HepG2 (cell line): ENCODE data around the gene FOXRED2. TPM values are rescaled to one million over a fixed set of nuclear protein-coding genes. Genes with fewer than 3 reads are reported as not detected.
A peak's percentile ranks its signal among the peaks of the same experiment; 100 is the strongest.

Experiments
- BCL6 ChIP-seq: IDR thresholded peaks from 2 replicates; pipeline ENCODE4 v1.6.1; 2016; ENCODE audit warnings: missing genetic modification reagents, missing compliant biosample characterization
- CENPT ChIP-seq: sonication (generic); formaldehyde crosslinking; IDR thresholded peaks from 2 replicates; pipeline ENCODE4 v1.8.0; 2022; ENCODE audit warnings: low read depth, mild to moderate bottlenecking, moderate library complexity, missing genetic modification reagents
- FUBP1 ChIP-seq: sonication (generic); formaldehyde crosslinking; IDR thresholded peaks from 2 replicates; pipeline ENCODE4 v1.5.1; 2020; ENCODE audit warnings: missing genetic modification reagents, mild to moderate bottlenecking, borderline replicate concordance
- KDM4B ChIP-seq: sonication (generic); formaldehyde crosslinking; IDR thresholded peaks from 2 replicates; pipeline ENCODE4 v1.4.0; 2020; ENCODE audit warnings: missing genetic modification reagents
- NFYB ChIP-seq: sonication (generic); formaldehyde crosslinking; IDR thresholded peaks from 2 replicates; pipeline ENCODE4 v1.4.0; 2020; ENCODE audit warnings: missing genetic modification reagents
- NONO ChIP-seq, 2 experiments: fragments of 450-650 bp in 1 of 2; sonication (generic) in 1 of 2; formaldehyde crosslinking in 1 of 2; IDR thresholded peaks in 1 of 2; conservative IDR thresholded peaks in 1 of 2; 2 replicates each; pipeline versions ENCODE4 v1.6.1 to v1.8.0; 2017 to 2022; ENCODE audit warnings: mild to moderate bottlenecking in 1 of 2, missing genetic modification reagents in 1 of 2, moderate library complexity in 1 of 2
- RFX1 ChIP-seq: fragments of 450-650 bp; IDR thresholded peaks from 2 replicates; pipeline ENCODE4 v1.6.1; 2017
- RXRA ChIP-seq: sonication (generic); formaldehyde crosslinking; IDR thresholded peaks from 2 replicates; pipeline ENCODE4 v1.5.1; 2020; ENCODE audit warnings: missing genetic modification reagents
- SMYD3 ChIP-seq: sonication (generic); formaldehyde crosslinking; IDR thresholded peaks from 2 replicates; pipeline ENCODE4 v1.8.1; 2023; ENCODE audit warnings: mild to moderate bottlenecking, missing genetic modification reagents
- ZBTB3 ChIP-seq: sonication (generic); formaldehyde crosslinking; IDR thresholded peaks from 2 replicates; pipeline ENCODE4 v1.4.0; 2020; ENCODE audit warnings: low read depth, mild to moderate bottlenecking, moderate library complexity, missing genetic modification reagents, borderline replicate concordance
- ZFP37 ChIP-seq: sonication (generic); formaldehyde crosslinking; IDR thresholded peaks from 2 replicates; pipeline ENCODE4 v1.4.0; 2020; ENCODE audit warnings: missing genetic modification reagents, borderline replicate concordance
- ZNF235 ChIP-seq: sonication (generic); formaldehyde crosslinking; IDR thresholded peaks from 2 replicates; pipeline ENCODE4 v1.8.1; 2023; ENCODE audit warnings: mild to moderate bottlenecking, missing genetic modification reagents, borderline replicate concordance
- ZNF44 ChIP-seq: sonication (generic); formaldehyde crosslinking; IDR thresholded peaks from 2 replicates; pipeline ENCODE4 v1.5.1; 2020; ENCODE audit warnings: mild to moderate bottlenecking, missing genetic modification reagents
- ZNF652 ChIP-seq: IDR thresholded peaks from 2 replicates; pipeline ENCODE4 v1.6.1; 2016; ENCODE audit warnings: low read depth, borderline replicate concordance
- ZNF782 ChIP-seq: sonication (generic); formaldehyde crosslinking; IDR thresholded peaks from 2 replicates; pipeline ENCODE4 v1.4.0; 2020; ENCODE audit warnings: missing genetic modification reagents, mild to moderate bottlenecking, borderline replicate concordance
- ZNF790 ChIP-seq: sonication (generic); formaldehyde crosslinking; IDR thresholded peaks from 2 replicates; pipeline ENCODE4 v1.8.0; 2022; ENCODE audit warnings: missing genetic modification reagents, mild to moderate bottlenecking, borderline replicate concordance
- polyA plus RNA-seq, 8 experiments: library from polyadenylated mRNA; depleted of rRNA in 3 of 8; stranded (reverse) in 7 of 8; unstranded in 1 of 8; fragments of >200 nt; fragmentation: Illumina TruSeq in 4 of 8; extraction: Trizol in 4 of 8; gene quantifications; 2 replicates each; pipeline versions ENCODE4 v1.2.1 to v1.2.3, GENCODE V29; 2011 to 2016; ENCODE audit warnings: low read depth in 4 of 8, missing spikeins in 1 of 8, mixed read lengths in 1 of 8; ENCODE audit not compliant: insufficient read depth in 1 of 8
- total RNA-seq, 5 experiments: library from RNA; depleted of rRNA; stranded (reverse); fragments of >200 nt; fragmentation: Illumina TruSeq; extraction: Trizol; gene quantifications; 2 replicates each; pipeline ENCODE4 v1.2.3, GENCODE V29; 2016; ENCODE audit warnings: low read depth in 1 of 5
- TF ChIP-seq, protein P1 (sequence below): sonication (generic); formaldehyde crosslinking; IDR thresholded peaks from 2 replicates; pipeline ENCODE4 v1.4.0; 2020; ENCODE audit warnings: missing genetic modification reagents
- TF ChIP-seq, protein P2 (sequence below): sonication (generic); formaldehyde crosslinking; IDR thresholded peaks from 2 replicates; pipeline ENCODE4 v1.5.1; 2020; ENCODE audit warnings: missing genetic modification reagents, mild to moderate bottlenecking, borderline replicate concordance

FOXRED2 gene
- total and polyA plus RNA-seq, 2 of the 13 experiments (the other 11 are each of a cell fraction or from before 2014, with no cell fraction given), result 9.3 to 28.1 TPM

DNA sequence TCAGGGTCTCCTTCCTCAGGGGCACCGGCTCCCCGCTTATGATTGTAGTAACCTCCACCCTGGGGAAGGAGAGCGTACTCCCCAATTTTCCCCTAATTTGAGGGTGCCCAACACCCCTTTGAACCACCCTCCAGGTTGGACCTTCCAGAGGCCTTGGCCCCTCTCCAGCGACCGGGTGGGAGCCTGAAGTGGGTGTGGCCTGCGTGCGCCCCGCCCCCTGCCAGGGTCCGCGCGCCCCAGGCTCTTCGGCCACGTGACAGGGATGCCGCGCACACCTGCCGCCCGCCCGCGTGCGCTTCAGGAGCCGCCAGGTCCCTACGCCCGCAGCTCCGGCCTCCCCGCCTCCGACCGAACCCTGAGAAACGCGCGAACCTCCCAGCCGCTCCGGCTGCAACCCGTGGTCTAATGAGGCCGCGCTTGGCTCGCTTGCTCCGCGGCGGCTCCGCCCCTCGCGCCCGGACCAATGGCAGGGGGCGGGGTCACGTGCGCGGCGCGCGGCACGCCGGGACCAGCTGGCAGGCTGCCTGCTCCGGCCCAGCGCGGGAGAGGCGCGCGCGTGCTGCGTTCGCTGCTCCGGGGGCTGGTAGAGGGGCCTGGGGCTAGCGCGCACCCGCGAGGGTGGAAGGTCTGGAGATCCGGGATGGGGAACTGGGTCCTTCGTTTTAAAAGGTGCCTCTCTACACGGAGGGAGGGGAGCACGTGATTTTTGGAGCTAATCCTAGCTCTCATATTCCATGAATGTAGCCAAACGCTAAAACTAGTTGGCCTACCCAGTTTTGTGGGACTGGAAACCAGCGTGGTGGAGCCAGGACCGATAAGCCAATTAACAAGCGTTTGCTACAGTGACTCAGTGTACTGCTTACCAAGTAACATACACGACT, at the start of gene FOXRED2 (continued):
- TF ChIP-seq ZNF782 (CRISPR knock-in tag) (peak; percentile 95; the same call in 1 of the 2 replicates), NONO (IDR thresholded peaks at IDR 0.05) (no peak), NONO (CRISPR knock-in tag; conservative IDR thresholded peaks at IDR 0.05) (peak; percentile 82), RXRA (CRISPR knock-in tag) (0 out of 2 replicates have a peak, but pooled peaks have one; percentile 41), RFX1 (no peak), ZNF235 (CRISPR knock-in tag) (peak; percentile 98), SMYD3 (no peak; the same call in 1 of the 2 replicates), ZNF790 (peak; percentile 94; the same call in 1 of the 2 replicates), CENPT (CRISPR knock-in tag) (peak; percentile 99), ZNF44 (CRISPR knock-in tag) (peak; percentile 85; the same call in 1 of the 2 replicates), FUBP1 (CRISPR knock-in tag) (0 out of 2 replicates have a peak, but pooled peaks have one; percentile 76), ZNF652 (CRISPR knock-in tag) (no peak), ZFP37 (CRISPR knock-in tag) (no peak), NFYB (CRISPR knock-in tag) (peak; percentile 78), BCL6 (CRISPR knock-in tag) (0 out of 2 replicates have a peak, but pooled peaks have one; percentile 6), KDM4B (CRISPR knock-in tag) (peak; percentile 56; the same call in 1 of the 2 replicates), ZBTB3 (CRISPR knock-in tag) (no peak)
- TF ChIP-seq, protein P1, sequence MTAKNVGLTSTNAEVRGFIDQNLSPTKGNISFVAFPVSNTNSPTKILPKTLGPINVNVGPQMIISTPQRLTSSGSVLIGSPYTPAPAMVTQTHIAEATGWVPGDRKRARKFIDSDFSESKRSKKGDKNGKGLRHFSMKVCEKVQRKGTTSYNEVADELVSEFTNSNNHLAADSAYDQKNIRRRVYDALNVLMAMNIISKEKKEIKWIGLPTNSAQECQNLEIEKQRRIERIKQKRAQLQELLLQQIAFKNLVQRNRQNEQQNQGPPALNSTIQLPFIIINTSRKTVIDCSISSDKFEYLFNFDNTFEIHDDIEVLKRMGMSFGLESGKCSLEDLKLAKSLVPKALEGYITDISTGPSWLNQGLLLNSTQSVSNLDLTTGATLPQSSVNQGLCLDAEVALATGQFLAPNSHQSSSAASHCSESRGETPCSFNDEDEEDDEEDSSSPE, result peak; percentile 96
- TF ChIP-seq, protein P2, sequence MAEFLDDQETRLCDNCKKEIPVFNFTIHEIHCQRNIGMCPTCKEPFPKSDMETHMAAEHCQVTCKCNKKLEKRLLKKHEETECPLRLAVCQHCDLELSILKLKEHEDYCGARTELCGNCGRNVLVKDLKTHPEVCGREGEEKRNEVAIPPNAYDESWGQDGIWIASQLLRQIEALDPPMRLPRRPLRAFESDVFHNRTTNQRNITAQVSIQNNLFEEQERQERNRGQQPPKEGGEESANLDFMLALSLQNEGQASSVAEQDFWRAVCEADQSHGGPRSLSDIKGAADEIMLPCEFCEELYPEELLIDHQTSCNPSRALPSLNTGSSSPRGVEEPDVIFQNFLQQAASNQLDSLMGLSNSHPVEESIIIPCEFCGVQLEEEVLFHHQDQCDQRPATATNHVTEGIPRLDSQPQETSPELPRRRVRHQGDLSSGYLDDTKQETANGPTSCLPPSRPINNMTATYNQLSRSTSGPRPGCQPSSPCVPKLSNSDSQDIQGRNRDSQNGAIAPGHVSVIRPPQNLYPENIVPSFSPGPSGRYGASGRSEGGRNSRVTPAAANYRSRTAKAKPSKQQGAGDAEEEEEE (CRISPR knock-in tag), result no peak
